NOMO-1 (cell line): Measurements from ENCODE around the gene NDUFAF5.

Experiments used
- DNase-seq, 2 experiments: peaks; one replicate each; lab custom pipeline; 2025; ENCODE audit not compliant: unreplicated experiment in 2 of 2; lab: John Stamatoyannopoulos, UW

Gene NDUFAF5

GRCh38 chr20:13775867-13776266 is 9.0 kb upstream of the NDUFAF5 start:
- DNase-seq: no peak

- DNase-seq: peak in 1 of 2 experiments; percentile 76
Observed at GRCh38 chr20:13777171-13777601, 7.6 kb upstream of the NDUFAF5 start.

GRCh38 chr20:13778827-13779226 is 6.0 kb upstream of the NDUFAF5 start:
- DNase-seq: no peak

GRCh38 chr20:13783528-13783927 is 1.3 kb upstream of the NDUFAF5 start:
- DNase-seq: no peak

- no peak for DNase-seq
Observed at GRCh38 chr20:13784271-13784892, 446 bp upstream of the NDUFAF5 start.

- DNase-seq: no peak
Observed at GRCh38 chr20:13786143-13786828, 1.5 kb downstream of the NDUFAF5 start.

GRCh38 chr20:13788167-13788834 is 3.5 kb downstream of the NDUFAF5 start:
- DNase-seq: peak in 1 of 2 experiments; percentile 16

GRCh38 chr20:13790708-13791107 is 5.9 kb downstream of the NDUFAF5 start:
- no peak for DNase-seq

GRCh38 chr20:13791540-13792459 is 7.0 kb downstream of the NDUFAF5 start:
- DNase-seq: no peak

GRCh38 chr20:13793001-13793400 is 8.2 kb downstream of the NDUFAF5 start:
- DNase-seq: no peak

GRCh38 chr20:13794667-13795066 is 9.8 kb downstream of the NDUFAF5 start:
- no peak for DNase-seq

- DNase-seq: no peak
Observed at GRCh38 chr20:13799040-13799439, 14.2 kb downstream of the NDUFAF5 start.

GRCh38 chr20:13799974-13800373 is 15.1 kb downstream of the NDUFAF5 start:
- no peak for DNase-seq

GRCh38 chr20:13800728-13801134 is 15.9 kb downstream of the NDUFAF5 start:
- no peak for DNase-seq

- DNase-seq: no peak
Observed at GRCh38 chr20:13809373-13809772, 24.5 kb downstream of the NDUFAF5 start.

GRCh38 chr20:13809855-13810254 is 25.0 kb downstream of the NDUFAF5 start:
- DNase-seq: no peak

- no peak for DNase-seq
Observed at GRCh38 chr20:13810446-13810845, 25.6 kb downstream of the NDUFAF5 start.

- DNase-seq: no peak
Observed at GRCh38 chr20:13813910-13814309, 29.1 kb downstream of the NDUFAF5 start.

GRCh38 chr20:13814672-13815071 is 29.8 kb downstream of the NDUFAF5 start:
- no peak for DNase-seq

GRCh38 chr20:13816757-13817156 is 31.9 kb downstream of the NDUFAF5 start:
- no peak for DNase-seq

GRCh38 chr20:13817342-13817741 is 32.5 kb downstream of the NDUFAF5 start:
- DNase-seq: no peak
